M059J (cell line): ENCODE data around the gene SLC38A3. TPM values are rescaled to one million over a fixed set of nuclear protein-coding genes. Genes with fewer than 3 reads are reported as not detected.
"Not testable (repeated sequence)": the region's sequence is repeated elsewhere in the genome, so short reads cannot be mapped to it uniquely, and the experiment has no call there.

ENCODE experiments used
- DNase-seq: peaks from one replicate; pipeline ENCODE4 v3.0.0-alpha.2; 2012; ENCODE audit warnings: low read depth
- total RNA-seq: library from RNA; depleted of rRNA; stranded (reverse); fragments of >200 nt; shearing (Covaris generic); gene quantifications from 2 replicates; pipeline ENCODE4 v1.2.3, GENCODE V29; 2014

SLC38A3 gene
- total RNA-seq, 1 experiment from 2014 or later = 0.96 TPM

GRCh38 chr3:50210510-50211367, 5.7 kb downstream of the SLC38A3 start:
- DNase-seq = no peak

- not testable (repeated sequence) for DNase-seq
Measured at GRCh38 chr3:50211368-50211717, 6.3 kb downstream of the SLC38A3 start.

GRCh38 chr3:50211930-50212329, 6.9 kb downstream of the SLC38A3 start:
- DNase-seq = peak; percentile 59

GRCh38 chr3:50212502-50212901, 7.4 kb downstream of the SLC38A3 start:
- DNase-seq = no peak

- no peak for DNase-seq
Measured at GRCh38 chr3:50212971-50213370, 7.9 kb downstream of the SLC38A3 start.

- no peak for DNase-seq
Measured at GRCh38 chr3:50213373-50213772, 8.3 kb downstream of the SLC38A3 start.

GRCh38 chr3:50214824-50215223, 9.8 kb downstream of the SLC38A3 start:
- DNase-seq = no peak

GRCh38 chr3:50215529-50215928, 10.5 kb downstream of the SLC38A3 start:
- no peak for DNase-seq

GRCh38 chr3:50217681-50218080, 12.6 kb downstream of the SLC38A3 start:
- DNase-seq = no peak

- no peak for DNase-seq
Measured at GRCh38 chr3:50218448-50218847, 13.4 kb downstream of the SLC38A3 start.

- DNase-seq = no peak
Measured at GRCh38 chr3:50219285-50219684, 14.2 kb downstream of the SLC38A3 start.

GRCh38 chr3:50220109-50220508, 15.0 kb downstream of the SLC38A3 start:
- no peak for DNase-seq

- no peak for DNase-seq
Measured at GRCh38 chr3:50221051-50221410, 16.0 kb downstream of the SLC38A3 start.

GRCh38 chr3:50221411-50222168, 16.5 kb downstream of the SLC38A3 start:
- no peak for DNase-seq

GRCh38 chr3:50222169-50222528, 17.1 kb downstream of the SLC38A3 start:
- DNase-seq = no peak

- no peak for DNase-seq
Measured at GRCh38 chr3:50224639-50225038, 19.6 kb downstream of the SLC38A3 start.

GRCh38 chr3:50226888-50227389, 21.9 kb downstream of the SLC38A3 start:
- DNase-seq = peak; percentile 65

- DNase-seq = peak; percentile 89
Measured at GRCh38 chr3:50227390-50228183, 22.5 kb downstream of the SLC38A3 start.

- not testable (repeated sequence) for DNase-seq
Measured at GRCh38 chr3:50228184-50228763, 23.2 kb downstream of the SLC38A3 start.

- no peak for DNase-seq
Measured at GRCh38 chr3:50229490-50229889, 24.4 kb downstream of the SLC38A3 start.

- DNase-seq = no peak
Measured at GRCh38 chr3:50230104-50230793, 25.2 kb downstream of the SLC38A3 start.
